DND-41 (cell line): ENCODE results near the gene KIF24.

Experiments
- ATAC-seq: fragments of 200-7000 bp; cut with Tn5 transposase; 3 replicates; pipeline ENCODE4 v1.9.1; 2021; ENCODE audit warnings: low read depth; ENCODE audit not compliant: insufficient read depth
- DNase-seq: peaks from one replicate; pipeline ENCODE4 v3.0.0-alpha.2; 2020
- H2AFZ ChIP-seq: 2 replicates; pipeline ENCODE4 v1.6.0; 2012; ENCODE audit warnings: low read depth, low read length
- H3K27ac ChIP-seq: 2 replicates; pipeline ENCODE4 v1.5.1; 2012; ENCODE audit warnings: low read length, inconsistent platforms
- H3K27me3 ChIP-seq: fragments of 200-600 bp; sonication (generic); 2 replicates; pipeline ENCODE4 v1.6.0; 2012; ENCODE audit warnings: low read length, mild to moderate bottlenecking, inconsistent platforms; ENCODE audit not compliant: insufficient read depth, poor library complexity
- H3K36me3 ChIP-seq: 2 replicates; pipeline ENCODE4 v1.5.1; 2012; ENCODE audit warnings: low read length, inconsistent platforms; ENCODE audit not compliant: insufficient read depth
- H3K4me1 ChIP-seq: 2 replicates; pipeline ENCODE4 v1.5.1; 2012; ENCODE audit warnings: mild to moderate bottlenecking, low read length; ENCODE audit not compliant: insufficient read depth
- H3K4me2 ChIP-seq: 2 replicates; pipeline ENCODE4 v1.6.0; 2012; ENCODE audit warnings: mild to moderate bottlenecking, moderate library complexity, low read length, inconsistent platforms; ENCODE audit not compliant: insufficient read depth
- H3K4me3 ChIP-seq, 2 experiments: fragments of 200-600 bp in 1 of 2; shearing (Covaris generic) in 1 of 2; 2 replicates each; pipeline ENCODE4 v1.5.1; 2012 to 2016; ENCODE audit warnings: inconsistent platforms in 2 of 2, low read length in 2 of 2, mild to moderate bottlenecking in 2 of 2, low read depth in 1 of 2, moderate library complexity in 1 of 2
- H3K79me2 ChIP-seq: 2 replicates; pipeline ENCODE4 v1.6.0; 2012; ENCODE audit warnings: low read length, inconsistent platforms; ENCODE audit not compliant: insufficient read depth
- H3K9ac ChIP-seq: 2 replicates; pipeline ENCODE4 v1.6.0; 2012; ENCODE audit warnings: low read depth, mild to moderate bottlenecking, inconsistent platforms, low read length, moderate library complexity
- H3K9me3 ChIP-seq: 2 replicates; pipeline ENCODE4 v1.5.1; 2012; ENCODE audit warnings: low read length, moderate library complexity, mild to moderate bottlenecking, inconsistent platforms; ENCODE audit not compliant: insufficient read depth, severe bottlenecking
- H4K20me1 ChIP-seq: 2 replicates; pipeline ENCODE4 v1.6.0; 2012; ENCODE audit warnings: low read length; ENCODE audit not compliant: insufficient read depth
- CTCF ChIP-seq: IDR thresholded peaks from 2 replicates; pipeline ENCODE4 v1.5.1; 2012; ENCODE audit warnings: borderline replicate concordance, low read length, moderate library complexity, mild to moderate bottlenecking; ENCODE audit not compliant: poor library complexity, severe bottlenecking; ENCODE audit errors: extremely low read depth
- EZH2 ChIP-seq: IDR thresholded peaks from 3 replicates; pipeline ENCODE4 v1.6.1; 2012; ENCODE audit warnings: borderline replicate concordance, low read depth, mild to moderate bottlenecking, moderate library complexity, low read length, inconsistent platforms; ENCODE audit not compliant: severe bottlenecking

KIF24 gene

GRCh38 chr9:34328987-34329832 is at the start of gene KIF24, which contains the start of gene NUDT2:
KIF24 (minus strand) TSS chr9:34329268; CDS start chr9:34311346, 17,922 bp downstream.
NUDT2 (plus strand) TSS chr9:34329569; CDS start chr9:34339040, 9,471 bp downstream.
- Histone ChIP-seq H3K36me3 (no peaks in the 10 kb centered on the region; the same call in 1 of the 2 replicates), H3K4me2 (peak within 1 kb of the TSS; percentile 76), H4K20me1 (0 out of 2 replicates have a peak, but pooled peaks cover 6% of the 10 kb centered on the region), H3K4me1 (peaks cover 36% of the 10 kb centered on the region), H2AFZ (peak within 1 kb of the TSS; percentile 89), H3K27ac (peak within 1 kb of the TSS; percentile 94), H3K79me2 (peaks cover 85% of the 10 kb centered on the region), H3K9ac (peak within 1 kb of the TSS; percentile 84), H3K4me3 (peak within 1 kb of the TSS; percentile 81 to 87), H3K9me3 (no peaks in the 10 kb centered on the region), H3K27me3 (no peaks in the 10 kb centered on the region)
- ATAC-seq (peak; percentile 93), DNase-seq (peak; percentile 97)
- TF ChIP-seq CTCF (no peak), EZH2 (no peak)

- TF ChIP-seq CTCF (no peak), EZH2 (no peak)
- DNase-seq: no peak
- no peaks in the 10 kb centered on the region for H3K36me3 ChIP-seq
- no peaks in the 10 kb centered on the region for H3K27me3 ChIP-seq
- H2AFZ ChIP-seq: no peak overlapping the region
- no peak for ATAC-seq
- H4K20me1 ChIP-seq: 0 out of 2 replicates have a peak, but pooled peaks cover 7% of the 10 kb centered on the region
- no peak overlapping the region for H3K9ac ChIP-seq
- H3K9me3 ChIP-seq: no peaks in the 10 kb centered on the region
- H3K4me3 ChIP-seq: no peak overlapping the region
- H3K4me2 ChIP-seq: no peak overlapping the region
- peaks cover 32% of the 10 kb centered on the region for H3K4me1 ChIP-seq
- no peak overlapping the region for H3K27ac ChIP-seq
- no peaks in the 10 kb centered on the region for H3K79me2 ChIP-seq
These were observed 49.5 kb upstream of the KIF24 start for GRCh38 chr9:34378376-34379060.

GRCh38 chr9:34377404-34377746 is 48.3 kb upstream of the KIF24 start:
- Histone ChIP-seq H3K9me3 (no peaks in the 10 kb centered on the region), H3K79me2 (no peaks in the 10 kb centered on the region), H2AFZ (peak overlapping the region; percentile 60), H3K9ac (peak overlapping the region; percentile 58; the same call in 1 of the 2 replicates), H3K4me3 (peak overlapping the region in 1 of 2 experiments; percentile 58; a peak in 3 of 4 replicates), H3K27ac (no peak overlapping the region), H3K4me1 (peaks cover 32% of the 10 kb centered on the region), H3K4me2 (peak overlapping the region; percentile 76), H3K27me3 (no peaks in the 10 kb centered on the region), H3K36me3 (no peaks in the 10 kb centered on the region), H4K20me1 (0 out of 2 replicates have a peak, but pooled peaks cover 7% of the 10 kb centered on the region)
- no peak for DNase-seq
- TF ChIP-seq CTCF: no peak
- no peak for TF ChIP-seq EZH2
- no peak for ATAC-seq
